ENCODE data around the gene CREB3L2. TPM values are rescaled to one million over a fixed set of nuclear protein-coding genes. Genes with fewer than 3 reads are reported as not detected.
A peak's percentile ranks its signal among the peaks of the same experiment; 100 is the strongest.
"Not testable (repeated sequence)": the region's sequence is repeated elsewhere in the genome, so short reads cannot be mapped to it uniquely, and the experiment has no call there.

CREB3L2 gene
- total and polyA plus RNA-seq, 2 of the 13 experiments (the other 11 are each of a cell fraction or from before 2014, with no cell fraction given), result 22.1 to 41.1 TPM

- no peak overlapping the region for H3K27ac ChIP-seq (ENCODE audit: extremely low read length, insufficient read depth, low read length)
- no peak for TF ChIP-seq KLF6 (CRISPR knock-in tag; IDR thresholded peaks at IDR 0.05)
- peak; percentile 49 for TF ChIP-seq ZFP36 (IDR thresholded peaks at IDR 0.05; ENCODE audit: borderline replicate concordance, low read depth, low read length, partially characterized antibody)
- FAIRE-seq, result no peak
- WGBS (ENCODE audit: low lambda C conversion rate), result 64% methylated on average over 2 of the region's 2 CpGs
- no peaks in the 10 kb centered on the region for H3K27me3 ChIP-seq (ENCODE audit: control insufficient read depth in 1 of 2, insufficient read depth in 2 of 2, low read length in 2 of 2)
- ChIA-PET POLR2A (no interaction called here), CTCF (ENCODE audit: low intra/inter-chr PET ratio, low total read pairs) (no interaction called here)
- no peak for ATAC-seq
- DNase-seq (ENCODE audit: low spot score), result no peak
- H3K79me2 ChIP-seq (ENCODE audit: insufficient read depth, low read length), result no peaks in the 10 kb centered on the region
- no peaks in the 10 kb centered on the region for H4K20me1 ChIP-seq (ENCODE audit: insufficient read depth, low read length)
- H3K9ac ChIP-seq (ENCODE audit: insufficient read depth, low read depth, low read length), result no peak overlapping the region
- H3K4me1 ChIP-seq (ENCODE audit: insufficient read depth, low read length), result peaks cover 5% of the 10 kb centered on the region; the same call in 1 of the 2 replicates
- H3K36me3 ChIP-seq (replicated peaks in 1 of 2; ENCODE audit: control insufficient read depth in 1 of 2, insufficient read depth in 2 of 2, low read length in 2 of 2), result no peaks in the 10 kb centered on the region
- H2AFZ ChIP-seq (ENCODE audit: low read length), result no peak overlapping the region
- in situ Hi-C loops (cut with HindIII; ENCODE audit: extremely low pct_ligation_motif_present, low pct_unique_long_range_greater_than_20kb), result no loop called here
- no TSS peak for BruUV-seq (replicated peaks)
- H3K4me2 ChIP-seq (ENCODE audit: low read depth, low read length), result no peak overlapping the region
- intact Hi-C loops (cut with micrococcal nuclease; ENCODE audit: unreplicated experiment), result no loop called here
- no peak overlapping the region for H3K4me3 ChIP-seq (replicated peaks in 1 of 3; ENCODE audit: insufficient read depth in 1 of 3, low read depth in 2 of 3, low read length in 3 of 3)
- H3K9me3 ChIP-seq (ENCODE audit: low read length), result peaks cover 27% of the 10 kb centered on the region
Measured at GRCh38 chr7:137832382-137832781, 169.5 kb downstream of the CREB3L2 start.

GRCh38 chr7:137831555-137831954, 170.3 kb downstream of the CREB3L2 start:
- 85% methylated on average over 1 of the region's 1 CpG for WGBS (ENCODE audit: low lambda C conversion rate)
- ATAC-seq; H3K27me3 ChIP-seq (ENCODE audit: control insufficient read depth in 1 of 2, insufficient read depth in 2 of 2, low read length in 2 of 2); BruUV-seq (replicated peaks); H3K27ac ChIP-seq (ENCODE audit: extremely low read length, insufficient read depth, low read length); in situ Hi-C loops (cut with HindIII; ENCODE audit: extremely low pct_ligation_motif_present, low pct_unique_long_range_greater_than_20kb); POLR2A ChIA-PET; intact Hi-C loops (cut with micrococcal nuclease; ENCODE audit: unreplicated experiment); H3K36me3 ChIP-seq (replicated peaks in 1 of 2; ENCODE audit: control insufficient read depth in 1 of 2, insufficient read depth in 2 of 2, low read length in 2 of 2); H3K4me3 ChIP-seq (replicated peaks in 1 of 3; ENCODE audit: insufficient read depth in 1 of 3, low read depth in 2 of 3, low read length in 3 of 3); FAIRE-seq; H3K4me2 ChIP-seq (ENCODE audit: low read depth, low read length); CTCF ChIA-PET (ENCODE audit: low intra/inter-chr PET ratio, low total read pairs); H3K79me2 ChIP-seq (ENCODE audit: insufficient read depth, low read length); H3K4me1 ChIP-seq (ENCODE audit: insufficient read depth, low read length); H3K9ac ChIP-seq (ENCODE audit: insufficient read depth, low read depth, low read length); H4K20me1 ChIP-seq (ENCODE audit: insufficient read depth, low read length); H2AFZ ChIP-seq (ENCODE audit: low read length); DNase-seq (ENCODE audit: low spot score): not testable (repeated sequence)
- peaks cover 27% of the 10 kb centered on the region for H3K9me3 ChIP-seq (ENCODE audit: low read length)
